ENCODE results near the gene ARL15. TPM values are rescaled to one million over a fixed set of nuclear protein-coding genes. Genes with fewer than 3 reads are reported as not detected.
"Not testable (repeated sequence)": the region's sequence is repeated elsewhere in the genome, so short reads cannot be mapped to it uniquely, and the experiment has no call there.

ARL15 gene
- total RNA-seq, 2 donors from 2014 or later = 14.3 to 24.1 TPM

DNA sequence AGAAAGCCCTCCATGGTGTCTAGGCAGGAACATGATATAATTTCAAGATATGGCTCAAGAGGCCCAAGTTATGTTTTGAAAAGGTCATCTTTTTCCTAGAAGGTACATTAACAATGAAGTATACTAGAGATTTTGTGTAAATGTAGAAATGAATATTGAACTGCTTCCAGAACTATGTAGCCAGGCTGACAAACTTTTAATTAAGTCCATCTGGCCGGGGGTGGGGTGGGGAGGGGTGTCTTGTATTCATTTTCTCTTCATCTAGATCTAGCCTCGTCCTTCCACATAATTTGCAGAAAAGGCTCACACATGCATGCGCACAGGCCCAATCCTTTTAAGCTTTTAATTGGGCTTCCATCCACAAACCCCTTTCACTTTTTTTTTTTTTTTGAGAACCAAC lies 323.3 kb downstream of the ARL15 start:
- DNase-seq (no peak), ATAC-seq (no peak)
- H3K9me3 ChIP-seq = no peaks in the 10 kb centered on the region
- WGBS, 2 donors = 87 to 91% methylated on average over 3 of the region's 3 CpGs
- no peak for TF ChIP-seq POLR2A (IDR thresholded peaks at IDR 0.05)
- TF ChIP-seq, protein P1, sequence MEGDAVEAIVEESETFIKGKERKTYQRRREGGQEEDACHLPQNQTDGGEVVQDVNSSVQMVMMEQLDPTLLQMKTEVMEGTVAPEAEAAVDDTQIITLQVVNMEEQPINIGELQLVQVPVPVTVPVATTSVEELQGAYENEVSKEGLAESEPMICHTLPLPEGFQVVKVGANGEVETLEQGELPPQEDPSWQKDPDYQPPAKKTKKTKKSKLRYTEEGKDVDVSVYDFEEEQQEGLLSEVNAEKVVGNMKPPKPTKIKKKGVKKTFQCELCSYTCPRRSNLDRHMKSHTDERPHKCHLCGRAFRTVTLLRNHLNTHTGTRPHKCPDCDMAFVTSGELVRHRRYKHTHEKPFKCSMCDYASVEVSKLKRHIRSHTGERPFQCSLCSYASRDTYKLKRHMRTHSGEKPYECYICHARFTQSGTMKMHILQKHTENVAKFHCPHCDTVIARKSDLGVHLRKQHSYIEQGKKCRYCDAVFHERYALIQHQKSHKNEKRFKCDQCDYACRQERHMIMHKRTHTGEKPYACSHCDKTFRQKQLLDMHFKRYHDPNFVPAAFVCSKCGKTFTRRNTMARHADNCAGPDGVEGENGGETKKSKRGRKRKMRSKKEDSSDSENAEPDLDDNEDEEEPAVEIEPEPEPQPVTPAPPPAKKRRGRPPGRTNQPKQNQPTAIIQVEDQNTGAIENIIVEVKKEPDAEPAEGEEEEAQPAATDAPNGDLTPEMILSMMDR (IDR thresholded peaks at IDR 0.05) = no peak
- H3K4me1 ChIP-seq = no peaks in the 10 kb centered on the region
- no peak overlapping the region for H3K4me3 ChIP-seq
- H3K36me3 ChIP-seq (replicated peaks in 1 of 2; ENCODE audit: insufficient read depth in 1 of 2, low read depth in 2 of 2) = no peaks in the 10 kb centered on the region
- no peak overlapping the region for H3K27ac ChIP-seq
- intact Hi-C loops (cut with DNase I) = no loop called here
- H3K27me3 ChIP-seq = no peaks in the 10 kb centered on the region

DNA sequence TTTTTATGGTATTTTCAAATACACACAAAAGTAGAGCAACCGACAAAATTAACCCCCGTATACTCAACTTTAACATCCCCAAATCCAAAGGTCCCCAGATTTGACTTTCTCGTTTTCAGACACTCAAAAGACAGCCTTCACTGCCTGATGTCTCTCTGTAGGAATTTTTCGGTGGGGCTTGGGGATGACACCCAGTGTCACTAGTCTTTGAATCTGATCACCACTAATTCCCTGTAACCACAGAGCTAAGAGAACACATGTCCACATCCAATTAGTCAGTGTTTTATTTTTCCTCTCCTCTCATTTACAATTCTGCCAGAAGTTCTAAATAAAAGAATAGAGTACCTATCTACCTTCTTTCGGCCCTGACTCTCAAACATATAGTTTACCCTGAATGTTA lies 324.6 kb downstream of the ARL15 start:
- 92 to 94% methylated on average over 5 of the region's 5 CpGs for WGBS, 2 donors
- Histone ChIP-seq H3K27me3 (no peaks in the 10 kb centered on the region), H3K4me1 (no peaks in the 10 kb centered on the region), H3K36me3 (replicated peaks in 1 of 2; ENCODE audit: insufficient read depth in 1 of 2, low read depth in 2 of 2) (no peaks in the 10 kb centered on the region), H3K9me3 (no peaks in the 10 kb centered on the region), H3K27ac (no peak overlapping the region), H3K4me3 (no peak overlapping the region)
- DNase-seq (no peak), ATAC-seq (no peak)
- intact Hi-C loops (cut with DNase I) = no loop called here
- TF ChIP-seq, protein P1 (IDR thresholded peaks at IDR 0.05) = no peak
- TF ChIP-seq POLR2A (IDR thresholded peaks at IDR 0.05) = no peak

DNA sequence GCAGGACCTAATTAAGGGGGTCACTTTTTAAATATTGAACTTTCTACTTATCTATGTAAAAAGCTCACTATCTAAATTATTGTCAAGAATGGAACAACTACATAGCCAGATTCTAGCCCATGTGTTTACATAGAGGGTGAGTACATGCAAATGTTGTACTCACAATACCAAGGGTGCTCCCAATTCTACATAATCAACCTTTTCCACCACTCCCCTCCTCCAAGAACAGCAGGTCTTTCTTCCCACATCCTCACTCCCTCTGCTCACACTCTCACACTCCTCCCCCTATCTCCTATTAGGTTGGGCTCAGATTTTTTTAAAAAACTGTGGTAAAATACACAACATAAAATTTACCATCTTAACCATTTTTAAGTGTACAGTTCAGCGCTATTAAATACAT lies 325.4 kb downstream of the ARL15 start:
- H3K4me1 ChIP-seq = no peaks in the 10 kb centered on the region
- TF ChIP-seq, protein P1 (IDR thresholded peaks at IDR 0.05) = no peak
- no peak for TF ChIP-seq POLR2A (IDR thresholded peaks at IDR 0.05)
- no peak overlapping the region for H3K27ac ChIP-seq
- H3K4me3 ChIP-seq = no peak overlapping the region
- no peak for DNase-seq
- no peak for ATAC-seq
- H3K27me3 ChIP-seq = no peaks in the 10 kb centered on the region
- no peaks in the 10 kb centered on the region for H3K9me3 ChIP-seq
- H3K36me3 ChIP-seq (replicated peaks in 1 of 2; ENCODE audit: insufficient read depth in 1 of 2, low read depth in 2 of 2) = no peaks in the 10 kb centered on the region
- intact Hi-C loops (cut with DNase I) = no loop called here
- WGBS, 2 donors = 95 to 96% methylated on average over 1 of the region's 1 CpG

DNA sequence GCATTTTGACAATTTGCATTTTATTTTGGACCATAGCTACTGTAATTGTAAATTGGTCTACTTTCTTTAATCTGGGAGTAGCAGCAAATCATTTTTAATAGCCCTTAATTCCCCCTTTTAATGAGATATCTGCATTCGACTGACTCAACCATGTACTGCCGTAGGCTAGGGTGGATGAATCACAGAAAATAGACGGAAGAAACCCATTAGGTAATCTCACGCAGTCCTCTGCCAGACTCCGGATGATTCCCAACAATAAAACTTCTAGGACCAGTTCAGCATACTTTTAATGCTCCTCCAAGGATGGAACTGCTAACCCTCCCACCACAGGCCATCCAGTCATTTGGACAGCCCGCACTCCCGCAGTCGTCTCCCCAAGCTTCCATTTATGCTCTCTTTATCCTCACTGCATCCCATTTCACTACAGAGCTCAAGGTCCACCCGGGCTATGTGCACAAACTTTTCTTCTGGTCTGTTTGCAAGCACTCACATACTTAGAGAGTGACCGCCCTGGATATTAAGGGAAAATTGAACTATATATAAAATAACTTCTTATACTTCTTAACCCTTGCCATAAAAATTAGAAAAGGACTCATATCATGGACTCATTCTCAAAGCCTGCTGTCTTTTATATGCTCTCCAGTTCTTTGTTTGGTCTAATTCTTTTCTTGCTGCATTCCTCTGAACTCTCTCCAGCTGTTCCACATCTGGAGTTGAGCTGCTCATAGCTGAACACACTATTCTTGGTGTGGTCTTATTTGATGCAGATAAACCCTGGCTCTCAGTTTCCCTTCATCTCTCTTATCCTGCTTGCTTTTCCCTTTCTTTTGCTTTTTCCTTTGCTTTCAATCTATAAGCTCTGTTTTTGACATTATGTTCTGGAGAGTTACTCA lies 326.6 kb downstream of the ARL15 start:
- H3K4me1 ChIP-seq = no peaks in the 10 kb centered on the region
- H3K36me3 ChIP-seq (replicated peaks in 1 of 2; ENCODE audit: insufficient read depth in 1 of 2, low read depth in 2 of 2) = no peaks in the 10 kb centered on the region
- intact Hi-C loops (cut with DNase I) = no loop called here
- H3K27ac ChIP-seq = no peak overlapping the region
- H3K27me3 ChIP-seq = no peaks in the 10 kb centered on the region
- H3K9me3 ChIP-seq = no peaks in the 10 kb centered on the region
- 89 to 92% methylated on average over 10 of the region's 10 CpGs for WGBS, 2 donors
- ATAC-seq = no peak
- no peak overlapping the region for H3K4me3 ChIP-seq
- no peak for DNase-seq
- no peak for TF ChIP-seq POLR2A (IDR thresholded peaks at IDR 0.05)
- TF ChIP-seq, protein P1 (IDR thresholded peaks at IDR 0.05) = no peak

DNA sequence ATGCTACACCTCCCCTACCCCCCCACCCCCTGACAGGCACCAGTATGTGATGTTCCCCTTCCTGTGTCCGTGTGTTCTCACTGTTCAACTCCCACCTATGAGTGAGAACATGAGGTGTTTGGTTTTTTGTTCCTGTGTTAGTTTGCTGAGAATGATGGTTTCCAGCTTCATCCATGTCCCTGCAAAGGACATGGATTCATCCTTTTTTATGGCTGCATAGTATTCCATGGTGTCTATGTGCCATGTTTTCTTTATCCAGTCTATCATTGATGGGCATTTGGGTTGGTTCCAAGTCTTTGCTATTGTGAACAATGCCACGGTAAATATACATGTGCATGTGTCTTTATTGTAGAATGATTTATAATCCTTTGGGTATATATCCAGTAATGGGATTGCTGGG lies 328.1 kb downstream of the ARL15 start:
- H3K4me1 ChIP-seq; intact Hi-C loops (cut with DNase I); H3K4me3 ChIP-seq; H3K27ac ChIP-seq; H3K9me3 ChIP-seq; H3K36me3 ChIP-seq (replicated peaks in 1 of 2; ENCODE audit: insufficient read depth in 1 of 2, low read depth in 2 of 2); DNase-seq; H3K27me3 ChIP-seq; ATAC-seq: not testable (repeated sequence)
- 91 to 100% methylated on average over 2 of the region's 2 CpGs for WGBS, 2 donors
